Chondrocyte (in vitro differentiated cells): ENCODE data around the gene RPL22. TPM values are rescaled to one million over a fixed set of nuclear protein-coding genes. Genes with fewer than 3 reads are reported as not detected.

Experiments used
- DNase-seq: peaks from one replicate; pipeline ENCODE4 v3.0.0; 2021; ENCODE audit warnings: mixed read lengths, low spot score
- H3K27ac Mint-ChIP-seq: one replicate; pipeline ENCODE4 v1.8.0; 2021; ENCODE audit warnings: mild to moderate bottlenecking, moderate library complexity, mixed read lengths; ENCODE audit not compliant: unreplicated experiment
- H3K27me3 Mint-ChIP-seq: 2 replicates; pipeline ENCODE4 v1.8.0; 2021; ENCODE audit warnings: low read depth, mixed read lengths
- H3K36me3 Mint-ChIP-seq: 2 replicates; pipeline ENCODE4 v1.8.0; 2021; ENCODE audit warnings: low read depth, mixed read lengths
- H3K4me1 Mint-ChIP-seq: 2 replicates; pipeline ENCODE4 v1.8.0; 2021; ENCODE audit warnings: low read depth, mild to moderate bottlenecking, mixed read lengths
- H3K4me3 Mint-ChIP-seq: one replicate; pipeline ENCODE4 v1.8.0; 2021; ENCODE audit warnings: mild to moderate bottlenecking, moderate library complexity, mixed read lengths; ENCODE audit not compliant: unreplicated experiment
- H3K9me3 Mint-ChIP-seq: 2 replicates; pipeline ENCODE4 v1.8.0; 2021; ENCODE audit warnings: low read depth, mixed read lengths
- CTCF ChIP-seq: fragments of 200-600 bp; sonication (generic); IDR thresholded peaks from 2 replicates; pipeline ENCODE4 v1.5.0; 2021; ENCODE audit warnings: antibody characterized with exemption, mild to moderate bottlenecking, moderate library complexity
- total RNA-seq: library from RNA; stranded (reverse); gene quantifications from 3 replicates; pipeline ENCODE4 v1.2.1, GENCODE V29; 2021

The RPL22 gene
- total RNA-seq, 1 donor from 2014 or later: 220 TPM

DNA sequence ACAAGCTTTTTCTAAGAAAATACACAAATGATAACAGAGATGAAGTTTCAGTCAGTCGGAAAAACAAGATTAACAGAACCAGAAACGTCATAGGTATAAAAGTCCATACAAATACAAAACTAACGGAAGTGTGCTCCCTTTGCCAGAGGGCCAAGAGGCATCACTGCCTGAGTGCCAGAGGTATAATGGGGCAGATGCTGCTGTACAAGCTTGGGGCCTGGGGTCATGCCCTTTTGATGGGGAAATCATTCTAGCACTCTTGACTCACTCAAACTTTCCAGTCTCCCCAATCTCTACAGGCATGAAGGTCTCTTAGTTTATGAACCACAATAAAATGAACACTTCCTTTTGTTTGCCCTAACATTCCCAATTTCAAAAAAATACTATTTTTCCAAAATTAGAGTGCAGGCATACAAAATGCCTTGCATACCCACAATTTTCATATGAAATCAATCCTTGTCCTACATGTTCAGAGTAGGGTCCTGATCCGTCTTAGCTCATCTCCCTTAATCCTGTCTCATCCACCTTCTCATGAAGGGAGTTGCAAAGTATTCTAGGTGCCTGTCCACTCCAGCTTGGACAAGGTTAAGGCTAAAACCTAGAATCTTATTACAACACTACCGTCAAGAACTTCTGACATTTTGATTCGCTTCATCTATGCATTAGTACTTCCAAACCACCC lies 1.5 kb downstream of the RPL22 start:
- Mint-ChIP-seq H3K27me3 (no peaks in the 10 kb centered on the region), H3K4me1 (peaks cover 36% of the 10 kb centered on the region), H3K36me3 (peaks cover 11% of the 10 kb centered on the region), H3K27ac (peak overlapping the region; percentile 32), H3K4me3 (peak overlapping the region; percentile 93), H3K9me3 (no peaks in the 10 kb centered on the region)
- no peak for TF ChIP-seq CTCF
- DNase-seq: no peak

DNA sequence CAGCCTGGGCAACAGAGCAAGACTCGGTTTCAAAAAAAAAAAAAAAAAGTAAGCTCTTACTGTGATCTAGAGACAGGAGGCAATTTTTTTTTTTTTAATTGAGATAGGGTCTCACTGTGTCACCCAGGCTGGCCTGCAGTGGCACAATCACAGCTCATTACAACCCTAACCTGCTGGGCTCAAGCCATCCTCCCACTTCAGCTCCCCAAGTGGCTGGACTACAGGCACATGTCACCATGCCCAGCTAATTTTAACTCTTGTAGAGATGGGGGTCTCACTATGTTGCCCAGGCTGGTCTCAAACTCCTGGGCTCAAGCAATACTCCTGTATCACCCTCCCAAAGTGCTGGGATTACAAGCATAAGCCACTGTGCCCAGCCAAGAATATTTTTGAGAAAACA lies 7.4 kb downstream of the RPL22 start:
- no peak overlapping the region for H3K4me3 Mint-ChIP-seq
- no peaks in the 10 kb centered on the region for H3K9me3 Mint-ChIP-seq
- no peaks in the 10 kb centered on the region for H3K27me3 Mint-ChIP-seq
- no peak for DNase-seq
- peaks cover 4% of the 10 kb centered on the region for H3K4me1 Mint-ChIP-seq
- no peak for TF ChIP-seq CTCF
- H3K27ac Mint-ChIP-seq: no peak overlapping the region
- H3K36me3 Mint-ChIP-seq: peaks cover 20% of the 10 kb centered on the region

GRCh38 chr1:6188466-6188865 lies 10.9 kb downstream of the RPL22 start:
- H3K36me3 Mint-ChIP-seq: peaks cover 26% of the 10 kb centered on the region

GRCh38 chr1:6185635-6186382 lies 13.6 kb downstream of the RPL22 start:
- H3K9me3 Mint-ChIP-seq: no peaks in the 10 kb centered on the region
- peaks cover 20% of the 10 kb centered on the region for H3K36me3 Mint-ChIP-seq
- peaks cover 31% of the 10 kb centered on the region for H3K4me1 Mint-ChIP-seq
- peak; percentile 80 for TF ChIP-seq CTCF
- H3K4me3 Mint-ChIP-seq: no peak overlapping the region
- peaks cover 2% of the 10 kb centered on the region for H3K27me3 Mint-ChIP-seq
- no peak for DNase-seq
- peak overlapping the region; percentile 76 for H3K27ac Mint-ChIP-seq

More at GRCh38 chr1:6188466-6188865, 10.9 kb downstream of the RPL22 start:
- Mint-ChIP-seq H3K4me3 (no peak overlapping the region), H3K27ac (no peak overlapping the region), H3K27me3 (no peaks in the 10 kb centered on the region), H3K9me3 (no peaks in the 10 kb centered on the region), H3K4me1 (peaks cover 17% of the 10 kb centered on the region)
- no peak for DNase-seq
- TF ChIP-seq CTCF: no peak

DNA sequence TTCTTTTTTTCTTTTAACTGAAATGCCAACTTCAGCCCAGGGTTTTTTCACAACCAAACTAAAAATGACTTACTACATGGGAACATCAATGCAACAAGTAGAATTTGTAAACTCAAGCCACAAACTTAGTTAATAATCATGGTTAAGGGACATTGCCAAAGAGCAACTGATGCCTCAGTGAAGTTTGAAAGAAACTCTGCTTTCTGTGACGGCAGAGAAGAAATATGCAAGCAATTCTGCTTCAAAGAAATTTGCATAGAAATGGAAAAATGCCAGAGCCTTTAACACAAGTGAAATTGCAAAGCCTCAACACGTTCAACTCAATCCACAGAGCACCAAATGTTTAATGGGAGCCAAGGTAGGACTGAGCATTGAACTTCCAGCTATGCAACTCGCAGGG lies 14.2 kb downstream of the RPL22 start:
- Mint-ChIP-seq H3K4me3 (no peak overlapping the region), H3K36me3 (peaks cover 18% of the 10 kb centered on the region), H3K27me3 (peaks cover 2% of the 10 kb centered on the region), H3K27ac (no peak overlapping the region), H3K9me3 (no peaks in the 10 kb centered on the region), H3K4me1 (peaks cover 33% of the 10 kb centered on the region)
- no peak for TF ChIP-seq CTCF
- no peak for DNase-seq
